ENCODE data around the gene C2CD2.

- no peak for TF ChIP-seq CTCF (IDR thresholded peaks at IDR 0.05)
- TF ChIP-seq POLR2A (IDR thresholded peaks at IDR 0.05), result no peak
These were observed 63.5 kb downstream of the C2CD2 start for GRCh38 chr21:41890355-41890754.
